ENCODE data around the gene ALDH7A1. TPM values are rescaled to one million over a fixed set of nuclear protein-coding genes. Genes with fewer than 3 reads are reported as not detected.

The ALDH7A1 gene
- total RNA-seq, 1 donor from 2014 or later, result 76.6 TPM

DNA sequence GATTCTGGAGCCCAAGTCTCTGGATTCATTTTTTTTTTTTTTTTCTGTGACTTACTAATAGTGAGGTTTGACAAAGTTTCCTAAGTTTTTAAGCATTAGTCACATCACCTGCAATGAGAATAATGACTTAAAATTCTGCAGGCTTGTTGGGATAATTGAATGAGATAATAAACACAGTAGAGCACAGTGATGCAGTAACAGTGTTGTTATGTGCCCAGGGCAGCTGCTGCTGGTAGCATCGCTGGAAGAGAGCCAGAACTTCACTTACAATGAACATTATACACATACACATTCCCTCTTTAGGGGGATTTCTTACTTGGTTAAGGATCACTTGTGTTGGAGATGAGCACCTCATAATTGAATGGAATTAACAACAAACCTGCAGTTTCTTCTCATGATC is 78.9 kb downstream of the ALDH7A1 start:
- H3K9me3 Mint-ChIP-seq (ENCODE audit: unreplicated experiment), result no peaks in the 10 kb centered on the region
- H3K27ac Mint-ChIP-seq (ENCODE audit: unreplicated experiment), result no peak overlapping the region
- TF ChIP-seq, protein P1, sequence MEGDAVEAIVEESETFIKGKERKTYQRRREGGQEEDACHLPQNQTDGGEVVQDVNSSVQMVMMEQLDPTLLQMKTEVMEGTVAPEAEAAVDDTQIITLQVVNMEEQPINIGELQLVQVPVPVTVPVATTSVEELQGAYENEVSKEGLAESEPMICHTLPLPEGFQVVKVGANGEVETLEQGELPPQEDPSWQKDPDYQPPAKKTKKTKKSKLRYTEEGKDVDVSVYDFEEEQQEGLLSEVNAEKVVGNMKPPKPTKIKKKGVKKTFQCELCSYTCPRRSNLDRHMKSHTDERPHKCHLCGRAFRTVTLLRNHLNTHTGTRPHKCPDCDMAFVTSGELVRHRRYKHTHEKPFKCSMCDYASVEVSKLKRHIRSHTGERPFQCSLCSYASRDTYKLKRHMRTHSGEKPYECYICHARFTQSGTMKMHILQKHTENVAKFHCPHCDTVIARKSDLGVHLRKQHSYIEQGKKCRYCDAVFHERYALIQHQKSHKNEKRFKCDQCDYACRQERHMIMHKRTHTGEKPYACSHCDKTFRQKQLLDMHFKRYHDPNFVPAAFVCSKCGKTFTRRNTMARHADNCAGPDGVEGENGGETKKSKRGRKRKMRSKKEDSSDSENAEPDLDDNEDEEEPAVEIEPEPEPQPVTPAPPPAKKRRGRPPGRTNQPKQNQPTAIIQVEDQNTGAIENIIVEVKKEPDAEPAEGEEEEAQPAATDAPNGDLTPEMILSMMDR (IDR thresholded peaks at IDR 0.05; ENCODE audit: unreplicated experiment), result no peak
- no peak overlapping the region for H3K4me3 Mint-ChIP-seq (ENCODE audit: unreplicated experiment)
- H3K27me3 Mint-ChIP-seq (ENCODE audit: unreplicated experiment), result peaks cover 3% of the 10 kb centered on the region
- H3K4me1 Mint-ChIP-seq (ENCODE audit: unreplicated experiment), result peaks cover 10% of the 10 kb centered on the region
- DNase-seq (ENCODE audit: low spot score), result no peak
- H3K36me3 Mint-ChIP-seq (ENCODE audit: low read depth, unreplicated experiment), result no peaks in the 10 kb centered on the region

DNA sequence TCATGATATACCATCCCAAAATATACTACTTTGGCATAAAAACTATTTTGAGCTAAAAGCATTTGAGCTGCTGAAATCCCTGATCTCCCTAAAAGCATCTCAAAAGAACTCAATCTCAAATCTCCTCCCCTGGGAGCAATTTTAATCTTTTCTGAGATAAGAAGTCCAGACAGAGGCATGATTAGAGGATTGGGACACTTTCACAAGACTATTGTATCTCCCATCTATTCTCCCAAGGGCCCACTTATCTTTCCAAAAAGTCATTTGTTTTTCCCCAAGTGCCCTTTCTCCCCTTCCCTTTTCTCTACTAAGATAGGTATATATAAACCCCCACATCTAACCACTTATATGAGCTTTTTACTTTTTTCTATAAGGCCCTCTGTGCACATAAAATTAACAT is 79.7 kb downstream of the ALDH7A1 start:
- peaks cover 13% of the 10 kb centered on the region for H3K4me1 Mint-ChIP-seq (ENCODE audit: unreplicated experiment)

DNA sequence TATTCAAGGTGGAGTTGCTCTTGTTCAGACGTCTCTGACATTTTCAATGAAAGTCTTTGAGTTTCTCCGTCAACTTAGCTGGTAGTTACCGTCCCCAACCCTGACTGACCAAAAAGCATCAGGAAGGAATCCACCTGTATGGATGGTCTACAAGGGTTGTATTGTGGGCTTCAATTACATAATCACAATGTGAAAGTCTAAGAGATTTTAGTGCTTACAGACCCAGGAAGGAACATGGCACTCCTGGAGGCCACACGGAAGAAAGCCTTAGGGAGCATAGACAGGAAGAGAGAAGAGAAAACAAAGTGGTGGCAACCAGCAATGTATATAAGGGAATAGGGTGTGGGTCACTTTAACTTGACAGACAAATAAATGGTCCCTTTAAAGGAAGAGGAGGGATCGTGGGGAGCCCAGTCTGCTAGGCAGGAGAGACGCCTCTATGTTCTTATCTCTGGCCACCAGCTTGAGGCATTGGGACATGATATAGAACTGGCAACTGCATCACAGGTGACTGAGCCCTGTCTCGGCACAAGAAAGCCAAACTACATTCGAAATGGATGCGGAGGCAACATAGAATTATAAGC is 80.4 kb downstream of the ALDH7A1 start:
- DNase-seq (ENCODE audit: low spot score), result no peak

More for the DNA sequence above, 79.7 kb downstream of the ALDH7A1 start:
- TF ChIP-seq, protein P1 (IDR thresholded peaks at IDR 0.05; ENCODE audit: unreplicated experiment), result no peak
- H3K4me3 Mint-ChIP-seq (ENCODE audit: unreplicated experiment), result no peak overlapping the region
- no peak overlapping the region for H3K27ac Mint-ChIP-seq (ENCODE audit: unreplicated experiment)
- no peaks in the 10 kb centered on the region for H3K36me3 Mint-ChIP-seq (ENCODE audit: low read depth, unreplicated experiment)
- H3K27me3 Mint-ChIP-seq (ENCODE audit: unreplicated experiment), result peaks cover 3% of the 10 kb centered on the region
- DNase-seq (ENCODE audit: low spot score), result no peak
- no peaks in the 10 kb centered on the region for H3K9me3 Mint-ChIP-seq (ENCODE audit: unreplicated experiment)

DNA sequence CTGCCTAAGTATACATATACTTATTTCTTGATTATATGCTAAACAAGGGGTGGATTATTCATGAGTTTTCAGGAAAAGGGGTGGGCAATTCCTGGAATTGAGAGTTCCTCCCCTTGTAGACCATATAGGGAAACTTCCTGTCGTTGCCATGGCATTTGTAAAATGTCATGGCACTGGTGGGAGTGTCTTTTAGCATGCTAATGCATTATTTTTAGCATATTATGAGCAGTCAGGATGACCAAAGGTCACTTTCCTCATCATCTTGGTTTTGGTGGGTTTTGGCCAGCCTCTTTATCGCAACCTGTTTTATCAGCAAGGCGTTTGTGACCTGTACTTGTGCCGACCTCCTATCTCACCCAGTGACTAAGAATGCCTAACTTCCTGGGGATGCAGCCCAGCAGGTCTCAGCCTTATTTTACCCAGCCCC is 80.9 kb downstream of the ALDH7A1 start:
- H3K27ac Mint-ChIP-seq (ENCODE audit: unreplicated experiment), result no peak overlapping the region

More for the DNA sequence above, 80.4 kb downstream of the ALDH7A1 start:
- H3K4me1 Mint-ChIP-seq (ENCODE audit: unreplicated experiment), result peaks cover 9% of the 10 kb centered on the region
- no peaks in the 10 kb centered on the region for H3K9me3 Mint-ChIP-seq (ENCODE audit: unreplicated experiment)
- H3K36me3 Mint-ChIP-seq (ENCODE audit: low read depth, unreplicated experiment), result no peaks in the 10 kb centered on the region
- H3K27ac Mint-ChIP-seq (ENCODE audit: unreplicated experiment), result no peak overlapping the region
- TF ChIP-seq, protein P1 (IDR thresholded peaks at IDR 0.05; ENCODE audit: unreplicated experiment), result no peak
- H3K27me3 Mint-ChIP-seq (ENCODE audit: unreplicated experiment), result peaks cover 3% of the 10 kb centered on the region
- no peak overlapping the region for H3K4me3 Mint-ChIP-seq (ENCODE audit: unreplicated experiment)

DNA sequence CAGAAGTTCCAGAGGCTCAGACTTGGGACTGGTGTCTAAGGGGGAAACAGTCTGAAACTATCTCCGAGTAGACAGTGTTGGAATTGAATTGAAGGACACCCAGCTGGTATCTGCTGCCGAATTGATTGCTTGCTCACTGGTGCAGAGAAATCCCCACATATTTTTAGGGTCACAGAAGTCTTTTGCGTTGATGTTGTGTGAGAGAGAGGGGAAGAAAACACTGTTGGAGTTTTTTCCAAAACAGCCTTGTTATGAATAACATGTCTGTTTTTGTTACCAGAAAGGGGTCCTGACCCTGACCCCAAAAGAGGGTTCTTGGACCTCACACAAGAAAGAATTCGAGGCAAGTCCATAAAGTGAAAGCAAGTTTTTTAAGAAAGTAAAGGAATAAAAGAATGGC is 81.3 kb downstream of the ALDH7A1 start:
- Mint-ChIP-seq H3K4me3 (ENCODE audit: unreplicated experiment) (no peak overlapping the region), H3K9me3 (ENCODE audit: unreplicated experiment) (no peaks in the 10 kb centered on the region), H3K27ac (ENCODE audit: unreplicated experiment) (no peak overlapping the region), H3K36me3 (ENCODE audit: low read depth, unreplicated experiment) (no peaks in the 10 kb centered on the region), H3K27me3 (ENCODE audit: unreplicated experiment) (peaks cover 3% of the 10 kb centered on the region), H3K4me1 (ENCODE audit: unreplicated experiment) (peaks cover 11% of the 10 kb centered on the region)
- no peak for DNase-seq (ENCODE audit: low spot score)
- TF ChIP-seq, protein P1 (IDR thresholded peaks at IDR 0.05; ENCODE audit: unreplicated experiment), result no peak

More for the DNA sequence above, 80.9 kb downstream of the ALDH7A1 start:
- TF ChIP-seq, protein P1 (IDR thresholded peaks at IDR 0.05; ENCODE audit: unreplicated experiment), result no peak
- no peak overlapping the region for H3K4me3 Mint-ChIP-seq (ENCODE audit: unreplicated experiment)
- H3K4me1 Mint-ChIP-seq (ENCODE audit: unreplicated experiment), result peaks cover 7% of the 10 kb centered on the region
- H3K9me3 Mint-ChIP-seq (ENCODE audit: unreplicated experiment), result no peaks in the 10 kb centered on the region
- no peak for DNase-seq (ENCODE audit: low spot score)
- no peaks in the 10 kb centered on the region for H3K36me3 Mint-ChIP-seq (ENCODE audit: low read depth, unreplicated experiment)
- peaks cover 3% of the 10 kb centered on the region for H3K27me3 Mint-ChIP-seq (ENCODE audit: unreplicated experiment)
